GM12878 (cell line): ENCODE results near the gene NCS1. TPM values are rescaled to one million over a fixed set of nuclear protein-coding genes. Genes with fewer than 3 reads are reported as not detected.

Experiments
- ATAC-seq: fragments of 200-7000 bp; cut with Tn5 transposase; 3 replicates; pipeline ENCODE4 v1.9.1; 2020; ENCODE audit warnings: mild to moderate bottlenecking, moderate library complexity
- BruUV-seq: library from RNA; stranded (reverse); fragments of 400-500 nt; replicated peaks from 2 replicates; lab custom pipeline; 2021; lab: Mats Ljungman, UMichigan
- CTCF ChIA-PET: fragments of 300-600 bp; sonication (Branson Sonifier 250); formaldehyde crosslinking; extraction: SDS; loops from one replicate; lab custom pipeline; 2021; ENCODE audit warnings: inconsistent platforms; lab: Yijun Ruan, JAX
- POLR2A ChIA-PET: fragments of 350-600 bp; formaldehyde crosslinking; extraction: SDS; loops from one replicate; lab custom pipeline; 2021; ENCODE audit warnings: inconsistent platforms; lab: Charles Lee
- RAD21 ChIA-PET: fragments of 300-600 bp; sonication (Branson Sonifier 250); formaldehyde crosslinking; loops from one replicate; lab custom pipeline; 2023; ENCODE audit warnings: antibody characterized with exemption; ENCODE audit not compliant: unreplicated experiment; lab: Charles Lee
- SMC1A ChIA-PET: fragments of 300-600 bp; sonication (Branson Sonifier 250); formaldehyde crosslinking; loops from one replicate; lab custom pipeline; 2023; ENCODE audit not compliant: unreplicated experiment, uncharacterized antibody; lab: Charles Lee
- DNase-seq: peaks from one replicate; pipeline ENCODE4 v3.0.0-alpha.2; 2011; ENCODE audit warnings: low read depth, low spot score
- FAIRE-seq: peaks from 3 replicates; lab custom pipeline; 2011; peaks lifted over from hg19 to GRCh38; lab: Jason Lieb, UNC
- H2AFZ ChIP-seq: 2 replicates; pipeline ENCODE4 v1.6.0; 2011; ENCODE audit warnings: low read depth, low read length, control low read depth; ENCODE audit not compliant: control insufficient read depth
- H3K27ac ChIP-seq: 2 replicates; pipeline ENCODE4 v1.5.1; 2011; ENCODE audit warnings: control low read depth; ENCODE audit not compliant: control insufficient read depth, insufficient read depth
- H3K27me3 ChIP-seq, 2 experiments: replicated peaks in 1 of 2; 2 replicates each; pipeline versions ENCODE4 v1.6.0 to v1.6.1; 2011; ENCODE audit warnings: low read length in 1 of 2; ENCODE audit not compliant: control insufficient read depth in 2 of 2, insufficient read depth in 2 of 2
- H3K36me3 ChIP-seq, 2 experiments: 2 replicates each; pipeline ENCODE4 v1.5.1; 2011; ENCODE audit warnings: low read length in 1 of 2; ENCODE audit not compliant: control insufficient read depth in 2 of 2, insufficient read depth in 2 of 2
- H3K4me1 ChIP-seq: 2 replicates; pipeline ENCODE4 v1.6.1; 2011; ENCODE audit warnings: mild to moderate bottlenecking, low read length, moderate library complexity, mixed read lengths; ENCODE audit not compliant: control insufficient read depth, insufficient read depth
- H3K4me2 ChIP-seq: 2 replicates; pipeline ENCODE4 v1.6.0; 2011; ENCODE audit warnings: control low read depth; ENCODE audit not compliant: control insufficient read depth, insufficient read depth
- H3K4me3 ChIP-seq: fragments of 200-600 bp; sonication (generic); 2 replicates; pipeline ENCODE4 v1.5.1; 2016
- H3K79me2 ChIP-seq: 2 replicates; pipeline ENCODE4 v1.6.0; 2011; ENCODE audit warnings: low read length; ENCODE audit not compliant: control insufficient read depth, insufficient read depth
- H3K9ac ChIP-seq: 2 replicates; pipeline ENCODE4 v1.8.0; 2011; ENCODE audit warnings: low read length, control low read depth, mixed read lengths; ENCODE audit not compliant: control insufficient read depth, insufficient read depth
- H3K9me3 ChIP-seq: replicated peaks from 3 replicates; pipeline ENCODE4 v1.5.1; 2011; ENCODE audit warnings: mild to moderate bottlenecking, low read length; ENCODE audit not compliant: control insufficient read depth, insufficient read depth
- H4K20me1 ChIP-seq: 2 replicates; pipeline ENCODE4 v1.6.0; 2011; ENCODE audit not compliant: control insufficient read depth, insufficient read depth
- ASH2L ChIP-seq: fragments of 300-600, 200-600 bp; sonication (generic); IDR thresholded peaks from 2 replicates; pipeline ENCODE4 v1.6.1; 2017; ENCODE audit warnings: low read depth, mild to moderate bottlenecking, borderline replicate concordance
- BACH1 ChIP-seq: fragments of 450-650 bp; IDR thresholded peaks from 2 replicates; pipeline ENCODE4 v1.6.1; 2017; ENCODE audit warnings: mild to moderate bottlenecking, borderline replicate concordance
- BRCA1 ChIP-seq: IDR thresholded peaks from 2 replicates; pipeline ENCODE4 v1.6.1; 2011; ENCODE audit warnings: low read depth, low read length, improper control_type of control experiment
- CBX3 ChIP-seq: fragments of 200-600 bp; sonication (generic); IDR thresholded peaks from 2 replicates; pipeline ENCODE4 v1.6.1; 2016; ENCODE audit warnings: low read depth, borderline replicate concordance
- EZH2 ChIP-seq: IDR thresholded peaks from 2 replicates; pipeline ENCODE4 v1.6.1; 2012; ENCODE audit warnings: low read depth, mild to moderate bottlenecking, control low read depth, inconsistent platforms, low read length, borderline replicate concordance; ENCODE audit not compliant: control insufficient read depth
- FOS ChIP-seq: IDR thresholded peaks from 3 replicates; pipeline ENCODE4 v1.6.1; 2011; ENCODE audit warnings: borderline replicate concordance; ENCODE audit not compliant: insufficient read length; ENCODE audit errors: extremely low read depth
- HDAC2 ChIP-seq: fragments of 200-600 bp; sonication (generic); IDR thresholded peaks from 2 replicates; pipeline ENCODE4 v1.6.1; 2017
- IKZF1 ChIP-seq: fragments of 450-650 bp; conservative IDR thresholded peaks from 2 replicates; pipeline ENCODE4 v1.6.1; 2017; ENCODE audit warnings: antibody characterized with exemption, mild to moderate bottlenecking
- LARP7 ChIP-seq: fragments of 450-650 bp; IDR thresholded peaks from 2 replicates; pipeline ENCODE4 v1.6.1; 2017; ENCODE audit warnings: mild to moderate bottlenecking
- MYB ChIP-seq: fragments of 150-350 bp; IDR thresholded peaks from 2 replicates; pipeline ENCODE4 v1.6.1; 2014; ENCODE audit warnings: mild to moderate bottlenecking, low read depth, low read length, borderline replicate concordance
- NR2F1 ChIP-seq: fragments of 450-650 bp; conservative IDR thresholded peaks from 2 replicates; pipeline ENCODE4 v1.6.1; 2017; ENCODE audit warnings: mild to moderate bottlenecking
- PAX5 ChIP-seq: IDR thresholded peaks from 2 replicates; pipeline ENCODE4 v1.6.1; 2011; ENCODE audit warnings: low read depth, low read length, borderline replicate concordance
- PAX8 ChIP-seq: fragments of 450-650 bp; IDR thresholded peaks from 2 replicates; pipeline ENCODE4 v1.6.1; 2017; ENCODE audit warnings: mild to moderate bottlenecking, moderate library complexity
- RBBP5 ChIP-seq: fragments of 200-600 bp; sonication (generic); conservative IDR thresholded peaks from 2 replicates; pipeline ENCODE4 v1.6.1; 2016
- RCOR1 ChIP-seq: conservative IDR thresholded peaks from 2 replicates; pipeline ENCODE4 v1.6.1; 2012; ENCODE audit warnings: low read depth, low read length, improper control_type of control experiment
- RELA ChIP-seq: fragments of 450-650 bp; IDR thresholded peaks from 2 replicates; pipeline ENCODE4 v1.8.0; 2014; ENCODE audit warnings: borderline replicate concordance; ENCODE audit not compliant: partially characterized antibody
- RUNX3 ChIP-seq: IDR thresholded peaks from 2 replicates; pipeline ENCODE4 v1.6.1; 2012; ENCODE audit warnings: low read length, inconsistent platforms
- SP1 ChIP-seq: IDR thresholded peaks from one replicate; pipeline ENCODE4 v1.6.1; 2011; ENCODE audit warnings: low read depth, low read length
- STAT1 ChIP-seq: fragments of 450-650 bp; conservative IDR thresholded peaks from 2 replicates; pipeline ENCODE4 v1.6.1; 2014; ENCODE audit warnings: antibody characterized with exemption, mild to moderate bottlenecking
- TCF12 ChIP-seq: IDR thresholded peaks from 2 replicates; pipeline ENCODE4 v1.6.1; 2011; ENCODE audit warnings: low read depth, mild to moderate bottlenecking, low read length
- USF1 ChIP-seq: IDR thresholded peaks from 2 replicates; pipeline ENCODE4 v1.6.1; 2011; ENCODE audit warnings: borderline replicate concordance, low read depth, mild to moderate bottlenecking, moderate library complexity, mixed read lengths, low read length; ENCODE audit not compliant: insufficient read depth; ENCODE audit errors: extremely low read length
- ZNF217 ChIP-seq: fragments of 450-650 bp; IDR thresholded peaks from 2 replicates; pipeline ENCODE4 v1.6.1; 2017; ENCODE audit warnings: antibody characterized with exemption, mild to moderate bottlenecking
- WGBS: methylation state at CpG from one replicate; pipeline ENCODE4 v1.1.6; 2016; ENCODE audit warnings: low lambda C conversion rate; ENCODE audit not compliant: insufficient replicate concordance, insufficient coverage; ENCODE audit errors: missing lambda C conversion rate; 5-methylcytosine and 5-hydroxymethylcytosine counted together
- in situ Hi-C: fragments of 300-500 bp; cut with MboI; formaldehyde crosslinking; loops from 9 replicates; pipeline ENCODE4 v1.14.3; 2018; ENCODE audit warnings: mixed read lengths
- intact Hi-C: fragments of 100-400 bp; cut with micrococcal nuclease; formaldehyde crosslinking; loops from one replicate; pipeline ENCODE4 v1.14.2; 2022; ENCODE audit not compliant: unreplicated experiment
- polyA plus RNA-seq, 11 experiments: library from polyadenylated mRNA; depleted of rRNA in 4 of 11; unstranded in 6 of 11; stranded (reverse) in 5 of 11; fragments of >200 nt; fragmentation: Nextera tagmentation in 4 of 11; fragmentation: Illumina TruSeq in 1 of 11; extraction: Ambion mirVana in 4 of 11; extraction: Trizol in 1 of 11; gene quantifications; 1 replicate in 1 of 11; 2 replicates in 10 of 11; pipeline versions ENCODE4 v1.2.1 to v1.2.3, GENCODE V29; 2011 to 2016; ENCODE audit warnings: inconsistent platforms in 2 of 11, missing spikeins in 2 of 11, low read depth in 1 of 11
- total RNA-seq, 4 experiments: library from RNA; depleted of rRNA in 3 of 4; stranded (reverse); fragments of >200 nt in 3 of 4; fragmentation: Illumina TruSeq in 1 of 4; extraction: Trizol in 1 of 4; gene quantifications; 2 replicates each; pipeline versions ENCODE4 v1.2.1 to v1.2.3, GENCODE V29; 2013 to 2021

Gene NCS1
- total and polyA plus RNA-seq, 10 of the 15 experiments (the other 5 are each of a cell fraction or from before 2014, with no cell fraction given): 0.04 to 0.22 (median 0.06) TPM; not detected in 4

GRCh38 chr9:130239741-130240241 is 67.6 kb downstream of the NCS1 start (continued):
- peak; percentile 92 for TF ChIP-seq PAX5
- TF ChIP-seq RUNX3: peak; percentile 23; the same call in 1 of the 2 replicates
- no peak for TF ChIP-seq ASH2L
- no peak for TF ChIP-seq STAT1
- TF ChIP-seq BACH1: no peak
- TF ChIP-seq NR2F1: 0 out of 2 replicates have a peak, but pooled peaks have one; percentile 41
- TF ChIP-seq ZNF217: no peak
- peak; percentile 55 for TF ChIP-seq RELA
- peak; percentile 77; the same call in 1 of the 2 replicates for TF ChIP-seq RCOR1

- ChIA-PET SMC1A (interaction anchor here (0.8 to 6.2 kb wide), 3 partner anchors 9 to 134 kb away, joined by 3 to 46 read pairs (median 3); no protein-coding TSS in a partner anchor), CTCF (interaction anchor here (0.7 to 6.4 kb wide), 7 partner anchors 15 to 442 kb away, joined by 3 to 96 read pairs (median 5); no protein-coding TSS in a partner anchor), POLR2A (interaction anchor here (0.6 kb wide), 1 partner anchor 1095 kb away, joined by 3 read pairs; no protein-coding TSS in a partner anchor), RAD21 (interaction anchor here (0.9 to 3.9 kb wide), 4 partner anchors 9 to 145 kb away, joined by 3 to 20 read pairs (median 5); no protein-coding TSS in a partner anchor)
- FAIRE-seq: peak; percentile 92
- peaks cover 19% of the 10 kb centered on the region for H3K4me1 ChIP-seq
- peak; percentile 77 for ATAC-seq
- intact Hi-C loops (loop anchor here (5.0 kb wide), 1 partner anchor 113 kb away; no protein-coding TSS in a partner anchor), in situ Hi-C loops (loop anchor here (10.0 kb wide), 1 partner anchor 366 kb away; no protein-coding TSS in a partner anchor)
- no peak overlapping the region for H3K4me3 ChIP-seq
- no peaks in the 10 kb centered on the region for H3K27me3 ChIP-seq
- peak; percentile 54 for DNase-seq
- no TSS peak for BruUV-seq
- H4K20me1 ChIP-seq: no peaks in the 10 kb centered on the region
- H2AFZ ChIP-seq: peak overlapping the region; percentile 99
- H3K9me3 ChIP-seq: no peaks in the 10 kb centered on the region
- H3K27ac ChIP-seq: no peak overlapping the region; the same call in 1 of the 2 replicates
- WGBS: 39% methylated on average over 5 of the region's 5 CpGs
- H3K9ac ChIP-seq: no peak overlapping the region
- no peaks in the 10 kb centered on the region for H3K79me2 ChIP-seq
- no peaks in the 10 kb centered on the region for H3K36me3 ChIP-seq
- peak overlapping the region; percentile 53 for H3K4me2 ChIP-seq
- TF ChIP-seq FOS (peak; percentile 4), CBX3 (no peak), SP1 (no peak), HDAC2 (no peak), USF1 (peak; percentile 90), TCF12 (no peak), EZH2 (no peak), BRCA1 (no peak), PAX8 (no peak), RBBP5 (no peak), MYB (no peak), LARP7 (no peak), IKZF1 (peak; percentile 36; the same call in 1 of the 2 replicates)
Observed at GRCh38 chr9:130240410-130241197, 68.4 kb downstream of the NCS1 start.
